Measurements from ENCODE around the gene FNIP2.
"Not testable (repeated sequence)": the region's sequence is repeated elsewhere in the genome, so short reads cannot be mapped to it uniquely, and the experiment has no call there.

The FNIP2 gene

GRCh38 chr4:158824425-158825274, 55.8 kb downstream of the FNIP2 start:
- H3K4me3 ChIP-seq (replicated peaks; ENCODE audit: low read depth, low read length) = no peak overlapping the region
- TF ChIP-seq CTCF (IDR thresholded peaks at IDR 0.05; ENCODE audit: low read depth, low read length, missing control alignments) = no peak
- no peak for DNase-seq (ENCODE audit: extremely low read depth, low read depth)

GRCh38 chr4:158825433-158826036, 56.7 kb downstream of the FNIP2 start:
- no peak for DNase-seq (ENCODE audit: extremely low read depth, low read depth)
- TF ChIP-seq CTCF (IDR thresholded peaks at IDR 0.05; ENCODE audit: low read depth, low read length, missing control alignments) = no peak
- no peak overlapping the region for H3K4me3 ChIP-seq (replicated peaks; ENCODE audit: low read depth, low read length)

- H3K4me3 ChIP-seq (replicated peaks; ENCODE audit: low read depth, low read length) = no peak overlapping the region
- no peak for DNase-seq (ENCODE audit: extremely low read depth, low read depth)
- no peak for TF ChIP-seq CTCF (IDR thresholded peaks at IDR 0.05; ENCODE audit: low read depth, low read length, missing control alignments)
These were observed 57.2 kb downstream of the FNIP2 start for GRCh38 chr4:158826057-158826456.

DNA sequence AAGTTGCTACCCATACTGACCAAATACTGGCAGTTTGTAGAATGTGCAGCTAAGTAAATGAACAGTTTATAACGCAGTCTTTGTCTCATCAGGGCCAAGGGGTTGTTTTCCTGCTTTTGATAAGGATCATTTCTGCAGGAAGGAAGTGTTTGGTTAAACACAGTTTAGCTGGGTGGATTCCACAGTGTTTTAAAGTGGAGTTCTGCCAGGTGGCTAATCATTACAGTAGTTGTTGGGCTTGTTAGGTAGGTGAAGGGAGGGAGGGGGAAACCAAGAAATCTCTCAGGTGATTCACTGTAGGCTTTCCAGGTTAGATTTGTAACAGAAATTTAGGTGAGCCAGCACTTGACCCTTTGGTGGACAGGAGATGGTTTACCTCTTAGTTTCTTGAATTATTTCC, 58.1 kb downstream of the FNIP2 start:
- no peak for TF ChIP-seq CTCF (IDR thresholded peaks at IDR 0.05; ENCODE audit: low read depth, low read length, missing control alignments)
- H3K4me3 ChIP-seq (replicated peaks; ENCODE audit: low read depth, low read length) = no peak overlapping the region
- DNase-seq (ENCODE audit: extremely low read depth, low read depth) = no peak

- TF ChIP-seq CTCF (IDR thresholded peaks at IDR 0.05; ENCODE audit: low read depth, low read length, missing control alignments) = no peak
- no peak for DNase-seq (ENCODE audit: extremely low read depth, low read depth)
- no peak overlapping the region for H3K4me3 ChIP-seq (replicated peaks; ENCODE audit: low read depth, low read length)
These were observed 58.7 kb downstream of the FNIP2 start for GRCh38 chr4:158827543-158827981.

GRCh38 chr4:158828151-158828550, 59.3 kb downstream of the FNIP2 start:
- not testable (repeated sequence) for DNase-seq (ENCODE audit: extremely low read depth, low read depth); H3K4me3 ChIP-seq (replicated peaks; ENCODE audit: low read depth, low read length)

GRCh38 chr4:158829254-158829653, 60.4 kb downstream of the FNIP2 start:
- no peak for DNase-seq (ENCODE audit: extremely low read depth, low read depth)
- H3K4me3 ChIP-seq (replicated peaks; ENCODE audit: low read depth, low read length) = no peak overlapping the region
- TF ChIP-seq CTCF (IDR thresholded peaks at IDR 0.05; ENCODE audit: low read depth, low read length, missing control alignments) = no peak

All from HFF-Myc (cell line).